Esophagus squamous epithelium (tissue), 4 donors: ENCODE results near the gene THAP10.

Experiments used
- POLR2A ChIP-seq, 4 donors: fragments of 450-650 bp; IDR thresholded peaks; one replicate each; pipeline ENCODE4 v1.6.1; 2017; ENCODE audit warnings: antibody characterized with exemption in 4 of 4, mild to moderate bottlenecking in 4 of 4, moderate library complexity in 3 of 4
- TF ChIP-seq, protein P1 (sequence below), 6 experiments: fragments of 450-650 bp in 4 of 6; fragments of 200-600 bp in 2 of 6; sonication (generic) in 2 of 6; IDR thresholded peaks; one replicate each; pipeline ENCODE4 v1.5.1; 2016 to 2019; ENCODE audit warnings: antibody characterized with exemption in 6 of 6, mild to moderate bottlenecking in 4 of 6, moderate library complexity in 4 of 6

DNA sequence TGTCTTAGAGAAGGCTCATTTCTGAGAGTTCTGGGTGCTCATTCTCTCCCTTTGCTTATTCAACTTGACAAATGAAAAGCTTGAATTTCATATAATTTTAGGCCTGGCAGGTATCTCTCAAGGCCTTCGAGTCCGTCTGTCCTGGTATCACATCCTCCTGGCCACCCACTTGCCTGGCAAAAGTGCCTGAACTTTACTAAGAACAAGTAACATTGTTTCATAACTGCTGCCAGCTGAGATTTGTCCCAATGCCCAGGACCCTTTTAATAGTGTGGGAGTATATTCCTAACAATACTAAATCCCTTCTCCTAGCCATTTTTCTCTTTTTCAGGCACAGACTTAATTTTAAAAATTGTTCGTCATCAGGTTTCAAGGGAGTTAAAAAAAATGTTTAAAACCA is 56.4 kb downstream of the THAP10 start:
- TF ChIP-seq, protein P1, sequence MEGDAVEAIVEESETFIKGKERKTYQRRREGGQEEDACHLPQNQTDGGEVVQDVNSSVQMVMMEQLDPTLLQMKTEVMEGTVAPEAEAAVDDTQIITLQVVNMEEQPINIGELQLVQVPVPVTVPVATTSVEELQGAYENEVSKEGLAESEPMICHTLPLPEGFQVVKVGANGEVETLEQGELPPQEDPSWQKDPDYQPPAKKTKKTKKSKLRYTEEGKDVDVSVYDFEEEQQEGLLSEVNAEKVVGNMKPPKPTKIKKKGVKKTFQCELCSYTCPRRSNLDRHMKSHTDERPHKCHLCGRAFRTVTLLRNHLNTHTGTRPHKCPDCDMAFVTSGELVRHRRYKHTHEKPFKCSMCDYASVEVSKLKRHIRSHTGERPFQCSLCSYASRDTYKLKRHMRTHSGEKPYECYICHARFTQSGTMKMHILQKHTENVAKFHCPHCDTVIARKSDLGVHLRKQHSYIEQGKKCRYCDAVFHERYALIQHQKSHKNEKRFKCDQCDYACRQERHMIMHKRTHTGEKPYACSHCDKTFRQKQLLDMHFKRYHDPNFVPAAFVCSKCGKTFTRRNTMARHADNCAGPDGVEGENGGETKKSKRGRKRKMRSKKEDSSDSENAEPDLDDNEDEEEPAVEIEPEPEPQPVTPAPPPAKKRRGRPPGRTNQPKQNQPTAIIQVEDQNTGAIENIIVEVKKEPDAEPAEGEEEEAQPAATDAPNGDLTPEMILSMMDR (IDR thresholded peaks at IDR 0.05): no peak
- TF ChIP-seq POLR2A (IDR thresholded peaks at IDR 0.05): no peak
